Endothelial cell of umbilical vein (primary cell): ENCODE measurements around the gene RBP4. TPM values are rescaled to one million over a fixed set of nuclear protein-coding genes. Genes with fewer than 3 reads are reported as not detected.

ENCODE experiments used
- BruUV-seq: library from RNA; stranded (reverse); fragments of 400-500 nt; replicated peaks from 2 replicates; lab custom pipeline; 2021; lab: Mats Ljungman, UMichigan
- CTCF ChIA-PET: fragments of 300-600, 350-600 bp; sonication (Branson Sonifier 250); formaldehyde crosslinking; loops from one replicate; lab custom pipeline; 2021; ENCODE audit warnings: antibody characterized with exemption, inconsistent platforms; lab: Charles Lee
- POLR2A ChIA-PET: fragments of 300-600, 350-600 bp; sonication (Branson Sonifier 250); formaldehyde crosslinking; loops from one replicate; lab custom pipeline; 2021; ENCODE audit warnings: antibody characterized with exemption, inconsistent platforms; lab: Charles Lee
- DNase-seq: peaks from one replicate; pipeline ENCODE4 v3.0.0-alpha.2; 2011; ENCODE audit warnings: low read depth, low spot score
- FAIRE-seq: peaks from 2 replicates; lab custom pipeline; 2011; peaks lifted over from hg19 to GRCh38; lab: Jason Lieb, UNC
- H2AFZ ChIP-seq: 2 replicates; pipeline ENCODE4 v1.6.0; 2012; ENCODE audit warnings: low read depth, low read length, control low read depth, inconsistent platforms
- H3K27ac ChIP-seq: 2 replicates; pipeline ENCODE4 v1.5.1; 2011; ENCODE audit warnings: low read depth, mild to moderate bottlenecking, control low read depth, low read length, moderate library complexity; ENCODE audit not compliant: insufficient read depth
- H3K27me3 ChIP-seq, 2 experiments: 2 replicates each; pipeline versions ENCODE4 v1.6.0 to v1.6.1; 2011; ENCODE audit warnings: low read length in 2 of 2, mixed read lengths in 1 of 2; ENCODE audit not compliant: control insufficient read depth in 2 of 2, insufficient read depth in 2 of 2
- H3K36me3 ChIP-seq, 2 experiments: 2 replicates in 1 of 2; 3 replicates in 1 of 2; pipeline ENCODE4 v1.5.1; 2011; ENCODE audit warnings: low read length in 2 of 2, mild to moderate bottlenecking in 1 of 2, moderate library complexity in 1 of 2; ENCODE audit not compliant: control insufficient read depth in 2 of 2, insufficient read depth in 2 of 2; ENCODE audit errors: extremely low read depth in 1 of 2
- H3K4me1 ChIP-seq: 3 replicates; pipeline ENCODE4 v1.5.1; 2011; ENCODE audit warnings: mild to moderate bottlenecking, low read length; ENCODE audit not compliant: control insufficient read depth, insufficient read depth; ENCODE audit errors: extremely low read depth
- H3K4me2 ChIP-seq: 2 replicates; pipeline ENCODE4 v1.6.1; 2011; ENCODE audit warnings: low read length, control low read depth, mixed read lengths; ENCODE audit not compliant: insufficient read depth
- H3K4me3 ChIP-seq, 3 experiments: fragments of 200-600 bp in 1 of 3; sonication (generic), shearing (Covaris generic) in 1 of 3; replicated peaks in 1 of 3; 2 replicates each; pipeline ENCODE4 v1.5.1; 2011 to 2016; ENCODE audit warnings: control low read depth in 3 of 3, low read length in 3 of 3, mild to moderate bottlenecking in 2 of 3, inconsistent platforms in 1 of 3, low read depth in 1 of 3, moderate library complexity in 1 of 3; ENCODE audit not compliant: insufficient read depth in 1 of 3
- H3K79me2 ChIP-seq: 2 replicates; pipeline ENCODE4 v1.6.0; 2012; ENCODE audit warnings: low read length, inconsistent platforms; ENCODE audit not compliant: control insufficient read depth, insufficient read depth
- H3K9ac ChIP-seq: replicated peaks from 2 replicates; pipeline ENCODE3; 2011; ENCODE audit warnings: low read length, control low read depth; ENCODE audit not compliant: insufficient read depth; ENCODE audit errors: extremely low read depth
- H3K9me1 ChIP-seq: replicated peaks from 3 replicates; pipeline ENCODE4 v1.6.0; 2011; ENCODE audit warnings: mild to moderate bottlenecking, low read length; ENCODE audit not compliant: control insufficient read depth, insufficient read depth; ENCODE audit errors: extremely low read depth
- H3K9me3 ChIP-seq: replicated peaks from 2 replicates; pipeline ENCODE4 v1.5.1; 2012; ENCODE audit warnings: low read length, inconsistent platforms; ENCODE audit not compliant: control insufficient read depth, insufficient read depth
- H4K20me1 ChIP-seq: replicated peaks from 2 replicates; pipeline ENCODE3; 2011; ENCODE audit warnings: mild to moderate bottlenecking, low read length; ENCODE audit not compliant: control insufficient read depth, insufficient read depth; ENCODE audit errors: extremely low read depth
- CTCF ChIP-seq, 2 donors: IDR thresholded peaks; 1 replicate in 1 of 2; 2 replicates in 1 of 2; pipeline ENCODE4 v1.5.1; 2011; ENCODE audit warnings: low read length in 2 of 2, mild to moderate bottlenecking in 2 of 2, moderate library complexity in 2 of 2, control low read depth in 1 of 2, inconsistent platforms in 1 of 2, low read depth in 1 of 2; ENCODE audit not compliant: insufficient read depth in 1 of 2; ENCODE audit errors: extremely low read depth in 1 of 2
- EZH2 ChIP-seq: IDR thresholded peaks from 2 replicates; pipeline ENCODE4 v1.6.1; 2012; ENCODE audit warnings: borderline replicate concordance, low read depth, mild to moderate bottlenecking, moderate library complexity, low read length, inconsistent platforms; ENCODE audit not compliant: severe bottlenecking
- FOS ChIP-seq: IDR thresholded peaks from 2 replicates; pipeline ENCODE4 v1.6.1; 2011; ENCODE audit warnings: mild to moderate bottlenecking, low read length, moderate library complexity, borderline replicate concordance; ENCODE audit not compliant: insufficient read depth
- GATA2 ChIP-seq: IDR thresholded peaks from 2 replicates; pipeline ENCODE4 v1.7.0; 2011; ENCODE audit warnings: low read depth, mild to moderate bottlenecking, moderate library complexity, mixed read lengths, low read length; ENCODE audit not compliant: insufficient read length, insufficient read depth
- JUN ChIP-seq: IDR thresholded peaks from 2 replicates; pipeline ENCODE4 v1.6.1; 2011; ENCODE audit warnings: borderline replicate concordance, low read depth; ENCODE audit not compliant: insufficient read length, insufficient read depth
- MAX ChIP-seq: IDR thresholded peaks from 2 replicates; pipeline ENCODE4 v1.6.1; 2011; ENCODE audit not compliant: insufficient read depth, insufficient read length
- MYC ChIP-seq: IDR thresholded peaks from one replicate; pipeline ENCODE4 v1.6.1; 2011; ENCODE audit warnings: mild to moderate bottlenecking, low read depth, low read length
- POLR2A ChIP-seq: IDR thresholded peaks from 2 replicates; pipeline ENCODE4 v1.6.1; 2012; ENCODE audit warnings: low read depth, mild to moderate bottlenecking, control low read depth, low read length
- POLR2AphosphoS5 ChIP-seq: IDR thresholded peaks from 2 replicates; pipeline ENCODE4 v1.6.1; 2012; ENCODE audit warnings: low read depth, mild to moderate bottlenecking, control low read depth, low read length, moderate library complexity; ENCODE audit not compliant: insufficient read depth
- dilution Hi-C: fragments of 300-500 bp; cut with MboI; formaldehyde crosslinking; loops from one replicate; pipeline ENCODE4 v1.15.0; 2019; ENCODE audit warnings: low sequenced_read_pairs; ENCODE audit not compliant: extremely low pct_ligation_motif_present
- intact Hi-C: fragments of 100-400 bp; cut with micrococcal nuclease; formaldehyde crosslinking; loops from one replicate; pipeline ENCODE4 v1.10.0; 2022
- polyA plus RNA-seq, 4 experiments: library from polyadenylated mRNA; depleted of rRNA in 3 of 4; stranded (reverse) in 3 of 4; unstranded in 1 of 4; fragments of >200 nt; gene quantifications; 2 replicates each; pipeline versions ENCODE4 v1.2.1 to v1.2.3, GENCODE V29; 2011 to 2012; ENCODE audit warnings: missing spikeins in 1 of 4
- total RNA-seq: library from RNA; stranded (reverse); gene quantifications from 2 replicates; pipeline ENCODE4 v1.2.3, GENCODE V29; 2021

Gene RBP4
- total and polyA plus RNA-seq, 2 donors (not counting 3 experiments of a cell fraction or from before 2014, with no cell fraction given): not detected

DNA sequence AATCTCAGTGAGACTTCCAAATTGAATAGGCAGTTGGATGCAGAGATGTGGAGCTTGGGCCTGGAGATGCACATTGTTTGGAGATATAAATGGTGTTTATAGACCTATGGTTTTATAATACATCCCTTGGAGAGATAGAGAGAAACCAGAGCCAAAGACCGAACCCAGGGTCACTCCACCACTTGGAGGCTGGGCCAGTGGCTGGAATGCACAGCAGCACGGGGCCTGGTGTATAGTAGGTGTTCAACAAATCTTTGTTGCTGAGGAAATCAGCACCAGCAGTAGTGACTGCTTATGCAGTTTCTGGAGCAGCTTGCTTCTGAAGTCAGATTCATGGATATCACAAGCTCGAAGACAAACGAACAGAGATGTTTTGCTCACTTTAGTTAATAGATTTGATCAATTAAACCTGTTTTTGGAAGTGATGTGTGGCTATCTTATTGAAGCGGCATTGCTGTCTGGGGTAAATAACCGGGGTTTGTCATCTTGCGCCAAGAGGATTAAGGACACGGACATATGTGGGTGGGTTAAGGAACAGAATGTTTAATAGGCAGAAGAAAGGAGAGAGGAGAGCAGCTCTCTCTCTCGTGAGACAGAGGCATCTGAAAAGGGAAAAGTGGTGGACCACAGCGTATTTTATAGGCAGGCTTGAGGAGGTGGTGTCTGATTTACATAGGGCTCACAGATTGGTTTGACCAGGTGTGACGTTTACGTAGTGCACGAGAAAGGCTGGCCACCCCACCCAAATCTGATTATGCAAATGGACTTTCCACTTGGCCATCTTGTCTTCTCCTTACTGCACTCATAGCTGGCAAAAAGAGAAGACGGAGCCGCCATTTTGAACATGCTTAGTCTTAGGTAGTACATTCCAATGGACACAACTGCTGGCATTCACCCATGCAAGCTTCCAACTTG lies 11.1 kb downstream of the RBP4 start:
- H2AFZ ChIP-seq: no peak overlapping the region
- no peaks in the 10 kb centered on the region for H3K9me3 ChIP-seq
- no peak overlapping the region for H3K4me2 ChIP-seq
- intact Hi-C loops: no loop called here
- DNase-seq (no peak), FAIRE-seq (no peak)
- H3K36me3 ChIP-seq: no peaks in the 10 kb centered on the region
- no peaks in the 10 kb centered on the region for H3K4me1 ChIP-seq
- BruUV-seq: no TSS peak
- no peaks in the 10 kb centered on the region for H3K27me3 ChIP-seq
- ChIA-PET CTCF (interaction anchor here (1.9 kb wide), 1 partner anchor 35 kb away, joined by 7 read pairs; no protein-coding TSS in a partner anchor), POLR2A (no interaction called here)
- H3K27ac ChIP-seq: no peak overlapping the region
- H3K9me1 ChIP-seq: no peaks in the 10 kb centered on the region
- dilution Hi-C loops: no loop called here
- no peaks in the 10 kb centered on the region for H3K79me2 ChIP-seq
- H3K9ac ChIP-seq: no peak overlapping the region
- no peaks in the 10 kb centered on the region for H4K20me1 ChIP-seq
- TF ChIP-seq MAX (no peak), POLR2A (no peak)
- H3K4me3 ChIP-seq: no peak overlapping the region

DNA sequence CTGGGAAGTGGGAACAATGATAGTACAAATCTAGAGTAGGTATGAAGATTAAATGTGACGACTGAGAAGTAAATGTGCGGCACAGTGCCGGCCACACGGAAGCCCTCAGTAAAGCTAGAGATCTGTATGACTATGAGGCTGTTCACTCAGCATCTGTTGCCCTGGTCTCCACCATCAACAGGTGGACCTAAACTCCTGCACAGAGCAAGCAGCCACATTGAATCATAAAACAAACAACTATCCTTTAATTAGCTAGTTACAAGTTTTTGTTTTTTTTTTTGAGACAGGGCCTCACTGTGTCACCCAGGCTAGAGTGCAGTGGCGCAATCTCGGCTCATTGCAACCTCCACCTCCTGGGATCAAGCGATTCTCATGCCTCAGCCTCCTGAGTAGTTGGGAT lies 16.6 kb downstream of the RBP4 start:
- no peaks in the 10 kb centered on the region for H3K9me1 ChIP-seq
- H2AFZ ChIP-seq: no peak overlapping the region
- FAIRE-seq (no peak), DNase-seq (no peak)
- TF ChIP-seq MYC: no peak
- no peak for TF ChIP-seq POLR2A
- no peak for TF ChIP-seq JUN
- TF ChIP-seq FOS: no peak
- TF ChIP-seq GATA2: no peak
- TF ChIP-seq CTCF (IDR thresholded peaks at IDR 0.05; ENCODE audit: extremely low read depth in 1 of 2, insufficient read depth in 1 of 2, low read depth in 1 of 2, low read length in 2 of 2): no peak
- TF ChIP-seq EZH2: no peak
- no peak for TF ChIP-seq MAX
- TF ChIP-seq POLR2AphosphoS5: no peak
- dilution Hi-C loops (no loop called here), intact Hi-C loops (no loop called here)
- H3K9ac ChIP-seq: no peak overlapping the region
- CTCF ChIA-PET: interaction anchor here (1.4 kb wide), 1 partner anchor 30 kb away, joined by 7 read pairs; no protein-coding TSS in a partner anchor
- POLR2A ChIA-PET: interaction anchor here (0.6 kb wide), 1 partner anchor 154 kb away, joined by 3 read pairs; no protein-coding TSS in a partner anchor
- no peak overlapping the region for H3K4me3 ChIP-seq
- no peak overlapping the region for H3K27ac ChIP-seq
- H3K9me3 ChIP-seq: no peaks in the 10 kb centered on the region
- no peaks in the 10 kb centered on the region for H3K36me3 ChIP-seq
- H3K27me3 ChIP-seq: no peaks in the 10 kb centered on the region
- H4K20me1 ChIP-seq: no peaks in the 10 kb centered on the region
- no peaks in the 10 kb centered on the region for H3K4me1 ChIP-seq
- BruUV-seq: no TSS peak
- H3K4me2 ChIP-seq: no peak overlapping the region
- H3K79me2 ChIP-seq: no peaks in the 10 kb centered on the region
